Activated naive CD4-positive, alpha-beta T cell treated with anti-CD3 and anti-CD28 coated beads, Interleukin-2, amount 50 U/mL, for 24 hours (primary cell): ENCODE measurements around the gene SATB2.

Source experiments
- H3K27ac Mint-ChIP-seq: one replicate; pipeline ENCODE4 v1.8.0; 2021; ENCODE audit warnings: mild to moderate bottlenecking, mixed read lengths
- H3K27me3 Mint-ChIP-seq: one replicate; pipeline ENCODE4 v1.8.0; 2021; ENCODE audit warnings: mixed read lengths
- H3K36me3 Mint-ChIP-seq: one replicate; pipeline ENCODE4 v1.8.0; 2021; ENCODE audit warnings: mixed read lengths
- H3K4me1 Mint-ChIP-seq: one replicate; pipeline ENCODE4 v1.8.0; 2021; ENCODE audit warnings: mixed read lengths
- H3K4me3 Mint-ChIP-seq: one replicate; pipeline ENCODE4 v1.8.0; 2021; ENCODE audit warnings: mild to moderate bottlenecking, mixed read lengths
- H3K9me3 Mint-ChIP-seq: one replicate; pipeline ENCODE4 v1.8.0; 2021; ENCODE audit warnings: mixed read lengths

Gene SATB2

DNA sequence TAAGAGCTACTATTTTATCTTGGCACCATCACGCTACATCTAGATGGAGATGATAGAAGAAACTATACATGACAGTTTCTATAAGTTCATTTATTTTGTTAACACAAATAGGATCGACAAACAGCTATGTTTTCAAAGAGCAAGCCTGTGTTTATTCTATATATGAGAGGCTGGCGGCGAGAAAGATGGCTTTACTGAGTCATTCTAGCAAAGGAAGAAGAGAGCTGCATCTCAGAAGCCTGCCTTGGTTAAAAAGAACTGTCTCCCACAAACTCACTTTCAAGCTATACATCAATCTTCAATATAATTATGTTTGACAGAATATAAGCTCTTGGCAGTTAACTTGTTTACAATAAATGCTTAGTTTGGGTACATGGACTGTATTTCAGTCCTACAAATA lies 13.0 kb downstream of the SATB2 start:
- peaks cover 31% of the 10 kb centered on the region for H3K27me3 Mint-ChIP-seq
- H3K36me3 Mint-ChIP-seq, result no peaks in the 10 kb centered on the region
- no peaks in the 10 kb centered on the region for H3K9me3 Mint-ChIP-seq
- H3K4me1 Mint-ChIP-seq, result no peaks in the 10 kb centered on the region
- no peak overlapping the region for H3K4me3 Mint-ChIP-seq
- H3K27ac Mint-ChIP-seq, result no peak overlapping the region

- Mint-ChIP-seq H3K9me3 (no peaks in the 10 kb centered on the region), H3K27ac (no peak overlapping the region), H3K4me3 (no peak overlapping the region), H3K4me1 (no peaks in the 10 kb centered on the region), H3K27me3 (peaks cover 30% of the 10 kb centered on the region), H3K36me3 (no peaks in the 10 kb centered on the region)
These were observed 14.1 kb downstream of the SATB2 start for GRCh38 chr2:199443589-199444130.

GRCh38 chr2:199442173-199442572 lies 15.6 kb downstream of the SATB2 start:
- Mint-ChIP-seq H3K4me3 (no peak overlapping the region), H3K9me3 (no peaks in the 10 kb centered on the region), H3K4me1 (no peaks in the 10 kb centered on the region), H3K27me3 (peaks cover 23% of the 10 kb centered on the region), H3K36me3 (no peaks in the 10 kb centered on the region), H3K27ac (no peak overlapping the region)

DNA sequence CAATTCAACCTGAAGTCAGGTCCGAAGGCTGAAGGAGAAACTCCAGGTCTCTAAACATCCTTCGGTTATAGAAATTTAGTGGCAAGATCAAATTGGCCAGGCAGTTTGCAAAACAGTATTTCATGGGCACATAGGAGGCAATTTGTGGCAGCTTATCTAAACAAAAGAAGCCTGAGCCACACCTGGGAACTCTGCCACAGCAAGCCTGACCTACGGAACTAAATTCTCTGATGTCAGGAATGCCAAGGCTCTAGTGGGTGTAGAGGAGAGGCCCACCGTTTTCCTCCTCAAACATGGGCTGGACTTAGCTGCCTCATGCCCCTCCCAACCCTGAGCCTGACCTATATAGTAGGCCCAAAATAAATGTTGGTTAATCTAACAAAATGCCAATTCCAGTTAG lies 16.0 kb downstream of the SATB2 start:
- Mint-ChIP-seq H3K4me1 (no peaks in the 10 kb centered on the region), H3K9me3 (no peaks in the 10 kb centered on the region), H3K27me3 (peaks cover 19% of the 10 kb centered on the region), H3K36me3 (no peaks in the 10 kb centered on the region), H3K27ac (no peak overlapping the region), H3K4me3 (no peak overlapping the region)

DNA sequence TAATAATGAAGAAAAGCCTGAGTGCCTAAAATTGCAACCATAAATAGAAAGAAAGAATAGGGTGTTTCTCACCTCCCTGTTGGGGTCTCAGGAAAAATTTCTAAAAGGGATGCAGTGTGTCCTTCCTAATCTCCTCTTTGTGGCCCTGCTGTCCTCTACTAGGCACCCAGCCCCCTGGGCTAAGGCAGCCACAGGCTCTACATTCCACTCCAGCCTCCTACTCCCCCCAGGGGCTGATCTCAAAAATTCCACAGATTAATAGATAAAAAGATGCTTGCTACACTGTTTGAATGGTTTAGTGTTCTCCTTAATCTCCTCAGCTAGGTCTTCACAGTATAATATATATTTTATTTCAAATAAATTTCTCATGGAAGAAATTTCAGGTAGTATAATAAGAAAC lies 17.6 kb downstream of the SATB2 start:
- Mint-ChIP-seq H3K27ac (no peak overlapping the region), H3K9me3 (no peaks in the 10 kb centered on the region), H3K36me3 (no peaks in the 10 kb centered on the region), H3K4me3 (no peak overlapping the region), H3K4me1 (no peaks in the 10 kb centered on the region), H3K27me3 (peaks cover 13% of the 10 kb centered on the region)

GRCh38 chr2:199439542-199439941 lies 18.2 kb downstream of the SATB2 start:
- Mint-ChIP-seq H3K4me3 (no peak overlapping the region), H3K27me3 (peaks cover 10% of the 10 kb centered on the region), H3K27ac (no peak overlapping the region), H3K9me3 (no peaks in the 10 kb centered on the region), H3K4me1 (no peaks in the 10 kb centered on the region), H3K36me3 (no peaks in the 10 kb centered on the region)

GRCh38 chr2:199439066-199439465 lies 18.7 kb downstream of the SATB2 start:
- Mint-ChIP-seq H3K4me3 (no peak overlapping the region), H3K4me1 (no peaks in the 10 kb centered on the region), H3K27ac (no peak overlapping the region), H3K9me3 (no peaks in the 10 kb centered on the region), H3K27me3 (peaks cover 8% of the 10 kb centered on the region), H3K36me3 (no peaks in the 10 kb centered on the region)

DNA sequence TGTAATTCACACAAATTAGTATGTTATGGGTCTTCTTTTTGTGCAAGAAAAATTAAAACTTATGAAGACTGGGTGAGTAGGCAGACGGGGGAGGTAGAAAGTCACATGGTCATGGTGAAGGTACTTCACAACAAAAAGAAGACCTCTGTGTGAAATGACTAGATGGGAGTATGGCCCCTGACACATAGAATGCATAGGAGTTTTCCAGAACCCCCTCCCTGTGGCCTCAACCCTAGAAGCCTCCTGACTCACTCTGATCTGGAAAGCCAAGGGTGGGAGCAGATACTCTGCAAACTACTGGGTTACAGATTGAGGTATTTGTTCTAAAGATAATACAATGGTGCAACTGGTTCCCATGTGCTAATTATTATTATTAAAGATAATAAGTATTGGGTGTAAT lies 23.2 kb downstream of the SATB2 start:
- no peak overlapping the region for H3K27ac Mint-ChIP-seq
- H3K9me3 Mint-ChIP-seq, result no peaks in the 10 kb centered on the region
- no peaks in the 10 kb centered on the region for H3K4me1 Mint-ChIP-seq
- H3K27me3 Mint-ChIP-seq, result peaks cover 10% of the 10 kb centered on the region
- H3K36me3 Mint-ChIP-seq, result no peaks in the 10 kb centered on the region
- no peak overlapping the region for H3K4me3 Mint-ChIP-seq

DNA sequence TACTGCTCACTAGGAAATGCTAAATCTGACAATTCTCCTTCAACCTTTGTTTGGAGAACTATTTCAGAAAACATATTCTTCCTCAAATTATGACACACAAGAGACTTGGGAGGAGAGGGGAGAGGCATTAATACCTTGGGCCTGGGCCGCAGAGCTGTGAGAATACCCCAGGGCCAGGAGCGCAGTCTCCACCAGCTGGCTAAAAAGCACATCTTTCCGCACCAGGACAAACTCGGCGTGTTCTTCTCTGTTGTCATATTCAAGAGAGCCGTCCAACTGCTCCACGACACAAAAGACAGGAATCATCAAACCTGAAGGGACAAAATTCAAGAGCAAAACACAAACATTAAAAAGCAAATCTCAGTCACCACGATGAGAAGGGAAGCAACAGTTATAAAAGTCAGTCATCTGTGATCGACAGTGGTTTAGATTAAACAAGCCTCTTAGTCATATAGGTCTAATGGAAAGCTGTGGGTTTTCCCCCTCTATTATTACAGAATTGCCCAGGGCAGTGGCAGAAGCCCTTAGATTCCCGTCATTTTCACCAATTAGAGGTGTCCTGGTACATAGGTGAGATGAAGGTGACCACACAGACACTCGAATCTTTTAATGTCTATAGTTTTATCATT lies 24.4 kb downstream of the SATB2 start:
- no peak overlapping the region for H3K27ac Mint-ChIP-seq
- no peaks in the 10 kb centered on the region for H3K9me3 Mint-ChIP-seq
- H3K27me3 Mint-ChIP-seq, result peaks cover 12% of the 10 kb centered on the region
- no peaks in the 10 kb centered on the region for H3K4me1 Mint-ChIP-seq
- no peaks in the 10 kb centered on the region for H3K36me3 Mint-ChIP-seq
- H3K4me3 Mint-ChIP-seq, result no peak overlapping the region

DNA sequence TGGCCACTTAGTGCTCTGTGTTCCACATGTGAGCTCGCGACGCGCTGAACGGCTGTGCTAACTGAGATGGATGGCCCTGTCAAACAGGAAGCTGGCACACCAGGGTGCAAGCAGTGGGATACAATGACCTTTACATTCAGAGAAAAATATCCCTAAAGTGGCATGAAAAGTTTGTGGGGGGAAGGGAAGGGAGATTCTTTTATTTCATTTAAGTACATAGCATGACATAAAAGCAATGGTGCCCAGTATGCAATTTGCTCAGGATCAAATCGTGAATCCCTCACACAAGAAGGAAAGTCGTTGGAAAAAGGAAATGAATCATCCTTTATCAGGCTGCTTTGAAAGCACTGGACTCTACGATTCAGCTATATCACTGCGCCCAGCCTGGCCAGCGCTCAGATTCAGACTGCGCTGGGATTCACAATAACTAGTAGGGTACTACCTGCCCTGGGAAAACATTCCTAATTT lies 26.0 kb downstream of the SATB2 start:
- H3K27me3 Mint-ChIP-seq, result peaks cover 12% of the 10 kb centered on the region

GRCh38 chr2:199430214-199430613 lies 27.5 kb downstream of the SATB2 start:
- Mint-ChIP-seq H3K27me3 (peaks cover 14% of the 10 kb centered on the region), H3K36me3 (no peaks in the 10 kb centered on the region), H3K9me3 (no peaks in the 10 kb centered on the region)

More for the DNA sequence above, 26.0 kb downstream of the SATB2 start:
- no peak overlapping the region for H3K4me3 Mint-ChIP-seq
- H3K36me3 Mint-ChIP-seq, result no peaks in the 10 kb centered on the region
- H3K4me1 Mint-ChIP-seq, result no peaks in the 10 kb centered on the region
- no peaks in the 10 kb centered on the region for H3K9me3 Mint-ChIP-seq
- no peak overlapping the region for H3K27ac Mint-ChIP-seq

GRCh38 chr2:199428291-199428690 lies 29.4 kb downstream of the SATB2 start:
- H3K4me3 Mint-ChIP-seq, result no peak overlapping the region
- no peaks in the 10 kb centered on the region for H3K9me3 Mint-ChIP-seq
- H3K4me1 Mint-ChIP-seq, result no peaks in the 10 kb centered on the region
- no peak overlapping the region for H3K27ac Mint-ChIP-seq
- no peaks in the 10 kb centered on the region for H3K36me3 Mint-ChIP-seq
- H3K27me3 Mint-ChIP-seq, result peaks cover 12% of the 10 kb centered on the region

More at GRCh38 chr2:199430214-199430613, 27.5 kb downstream of the SATB2 start:
- H3K27ac Mint-ChIP-seq, result no peak overlapping the region
- H3K4me1 Mint-ChIP-seq, result no peaks in the 10 kb centered on the region
- no peak overlapping the region for H3K4me3 Mint-ChIP-seq

DNA sequence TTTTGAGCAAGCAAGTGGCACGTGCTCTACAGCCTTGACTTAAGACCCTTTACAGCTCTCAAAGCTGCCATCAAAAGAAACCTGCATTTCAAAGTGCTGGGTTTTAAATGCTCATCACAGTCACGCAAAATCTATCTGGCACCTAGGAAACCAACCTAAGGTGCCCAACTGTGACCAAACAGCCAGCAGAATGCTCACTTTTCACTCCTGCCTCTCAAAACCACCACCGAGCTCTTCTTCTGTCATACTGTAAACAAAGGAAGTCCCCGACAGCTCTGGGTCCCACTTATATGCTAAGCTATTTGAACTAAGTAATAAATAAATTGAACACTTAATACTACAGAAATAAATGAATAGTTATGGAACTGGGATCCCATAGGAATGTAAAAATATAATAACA lies 33.6 kb downstream of the SATB2 start:
- no peaks in the 10 kb centered on the region for H3K4me1 Mint-ChIP-seq
- no peak overlapping the region for H3K27ac Mint-ChIP-seq
- no peaks in the 10 kb centered on the region for H3K36me3 Mint-ChIP-seq
- H3K9me3 Mint-ChIP-seq, result no peaks in the 10 kb centered on the region
- no peak overlapping the region for H3K4me3 Mint-ChIP-seq
- H3K27me3 Mint-ChIP-seq, result peaks cover 8% of the 10 kb centered on the region

- H3K4me1 Mint-ChIP-seq, result no peaks in the 10 kb centered on the region
These were observed 38.3 kb downstream of the SATB2 start for GRCh38 chr2:199419428-199419827.

GRCh38 chr2:199414465-199414864 lies 43.3 kb downstream of the SATB2 start:
- H3K27me3 Mint-ChIP-seq, result peaks cover 5% of the 10 kb centered on the region
- no peaks in the 10 kb centered on the region for H3K36me3 Mint-ChIP-seq
- H3K4me1 Mint-ChIP-seq, result no peaks in the 10 kb centered on the region
- H3K27ac Mint-ChIP-seq, result no peak overlapping the region
- no peaks in the 10 kb centered on the region for H3K9me3 Mint-ChIP-seq
- no peak overlapping the region for H3K4me3 Mint-ChIP-seq

More at GRCh38 chr2:199419428-199419827, 38.3 kb downstream of the SATB2 start:
- H3K4me3 Mint-ChIP-seq, result no peak overlapping the region
- no peaks in the 10 kb centered on the region for H3K36me3 Mint-ChIP-seq
- peaks cover 8% of the 10 kb centered on the region for H3K27me3 Mint-ChIP-seq
- H3K27ac Mint-ChIP-seq, result no peak overlapping the region
- H3K9me3 Mint-ChIP-seq, result no peaks in the 10 kb centered on the region

GRCh38 chr2:199414001-199414400 lies 43.7 kb downstream of the SATB2 start:
- H3K9me3 Mint-ChIP-seq, result no peaks in the 10 kb centered on the region
- no peak overlapping the region for H3K4me3 Mint-ChIP-seq
- H3K36me3 Mint-ChIP-seq, result no peaks in the 10 kb centered on the region
- H3K27me3 Mint-ChIP-seq, result peaks cover 3% of the 10 kb centered on the region
- no peaks in the 10 kb centered on the region for H3K4me1 Mint-ChIP-seq
- no peak overlapping the region for H3K27ac Mint-ChIP-seq
